Heart left ventricle (tissue), 16 donors: ENCODE measurements around the gene NAIF1. TPM values are rescaled to one million over a fixed set of nuclear protein-coding genes. Genes with fewer than 3 reads are reported as not detected.

Experiments
- ATAC-seq, 4 donors: fragments of 200-7000 bp; cut with Tn5 transposase; one replicate each; pipeline ENCODE4 v1.9.1; 2020 to 2022; ENCODE audit warnings: moderate library complexity in 4 of 4, mild to moderate bottlenecking in 3 of 4, moderate number of reproducible peaks in 1 of 4
- DNase-seq, 5 donors: peaks; one replicate each; pipeline ENCODE4 v3.0.0-alpha.2; 2020
- H3K27ac ChIP-seq, 12 donors: fragments of 200-600 bp; sonication (generic) in 4 of 12; one replicate each; pipeline versions ENCODE4 v1.5.0 to v1.8.0; 2016 to 2022; ENCODE audit warnings: mild to moderate bottlenecking in 2 of 12
- H3K27me3 ChIP-seq, 9 donors: fragments of 200-600 bp; sonication (generic) in 2 of 9; one replicate each; pipeline versions ENCODE4 v1.5.1 to v1.8.0; 2016 to 2022; ENCODE audit warnings: mild to moderate bottlenecking in 3 of 9
- H3K36me3 ChIP-seq, 9 donors: fragments of 200-600 bp; sonication (generic) in 2 of 9; one replicate each; pipeline versions ENCODE4 v1.5.0 to v1.8.0; 2018 to 2022; ENCODE audit warnings: mild to moderate bottlenecking in 2 of 9
- H3K4me1 ChIP-seq, 12 donors: fragments of 200-600 bp; sonication (generic) in 4 of 12; one replicate each; pipeline versions ENCODE4 v1.5.0 to v1.8.0; 2016 to 2022; ENCODE audit warnings: mild to moderate bottlenecking in 3 of 12
- H3K4me3 ChIP-seq, 12 donors: fragments of 200-600 bp; sonication (generic) in 4 of 12; one replicate each; pipeline versions ENCODE4 v1.5.0 to v1.8.0; 2017 to 2022; ENCODE audit warnings: mild to moderate bottlenecking in 9 of 12, moderate library complexity in 4 of 12
- H3K9me3 ChIP-seq, 12 donors: fragments of 200-600 bp; sonication (generic) in 4 of 12; one replicate each; pipeline versions ENCODE4 v1.5.0 to v1.8.0; 2016 to 2022; ENCODE audit warnings: mild to moderate bottlenecking in 1 of 12
- CTCF ChIP-seq, 12 donors: fragments of 200-600 bp; sonication (generic) in 4 of 12; IDR thresholded peaks; one replicate each; pipeline versions ENCODE4 v1.5.0 to v1.8.0; 2018 to 2022; ENCODE audit warnings: antibody characterized with exemption in 12 of 12, mild to moderate bottlenecking in 5 of 12
- POLR2A ChIP-seq, 2 donors: fragments of 450-650 bp; IDR thresholded peaks; one replicate each; pipeline ENCODE4 v1.6.1; 2017; ENCODE audit warnings: antibody characterized with exemption in 2 of 2, mild to moderate bottlenecking in 2 of 2, moderate library complexity in 2 of 2
- WGBS, 4 donors: extraction: QIAGEN DNeasy Blood & Tissue Kit in 2 of 4; methylation state at CpG; one replicate each; pipeline versions ENCODE4 v1.1.5 to v1.1.7; 2013 to 2018; 5-methylcytosine and 5-hydroxymethylcytosine counted together
- intact Hi-C, 10 donors: fragments of 100-400 bp; cut with DNase I; formaldehyde crosslinking; loops; one replicate each; pipeline versions ENCODE4 v1.11.1 to v1.14.2; 2022
- polyA plus RNA-seq, 2 donors: library from polyadenylated mRNA; stranded (reverse); fragments of 200-250 nt; gene quantifications; one replicate each; pipeline ENCODE4 v1.2.3, GENCODE V29; 2013
- total RNA-seq, 9 donors: library from RNA; depleted of rRNA in 2 of 9; stranded (reverse); fragments of >200 nt in 2 of 9; fragmentation: NEBNext Ultra II Directional in 3 of 9; extraction: Animal tissue kit (Norgen Biotek cat#: 25700) in 3 of 9; gene quantifications; one replicate each; pipeline versions ENCODE4 v1.1.0 to v1.2.4, GENCODE V29; 2016 to 2023
- donor health status: ischemic (EF 13 %, LVEDD 7.1; RV severe dilation, severe dysfunction).
- donor health status: healthy with polysubstance abuse.
- donor health status: DM: no; HTN: yes; CAD: no.
- donor health status: DM: no; HTN: no; CAD: no.
- donor health status: ischemic (EF 25% LVEDD 6.9; RV normal size, moderate dysfunction).
- donor health status: ischemic (EF 25% LVEDD 5.7; RV mildly dilated, moderate dysfunction).
- donor health status: healthy.
- donor health status: DM: yes; HTN: yes; CAD: no.
- donor health status: ischemic (EF 35%, LVEDD 5.7; RV mildly dilated, moderate dysfunction).
- donor health status: nonischemic (EF 11% LVEDD 7.7; RV severe dilation, severe dysfunction).
- donor health status: DM: yes; HTN: yes; CAD: no.
- donor health status: PGD.
- donor health status: ischemic (EF 29% LVEDD 5.4; RV normal size, mild dysfunction).
- donor health status: nonischemic (EF 23%, LVEDD 6.1; RV moderate dilation, normal function).

The NAIF1 gene
- total and polyA plus RNA-seq, 11 donors = 3.5 to 8.9 (median 6.5) TPM

- ATAC-seq (no peak), DNase-seq (peak in 4 of 5 donors; percentile 7 to 31 (median 19))
- intact Hi-C loops = no loop called here
- H3K4me1 ChIP-seq = peaks cover 0 to 17% (median 1%) of the 10 kb centered on the region in 12 donors
- peaks cover 4 to 66% (median 54%) of the 10 kb centered on the region in 9 donors for H3K36me3 ChIP-seq
- H3K4me3 ChIP-seq = no peak overlapping the region
- H3K27me3 ChIP-seq = no peaks in the 10 kb centered on the region
- TF ChIP-seq CTCF (IDR thresholded peaks at IDR 0.05) = no peak
- no peak for TF ChIP-seq POLR2A (IDR thresholded peaks at IDR 0.05)
- H3K27ac ChIP-seq = no peak overlapping the region
- no peaks in the 10 kb centered on the region for H3K9me3 ChIP-seq
- 81 to 88% (median 85%) methylated on average over 15 of the region's 15 CpGs for WGBS, 4 donors
These were observed 41.3 kb upstream of the NAIF1 start for GRCh38 chr9:128108269-128109049.

- intact Hi-C loops = no loop called here
- ATAC-seq (peak in 1 of 4 donors; percentile 5), DNase-seq (peak in 3 of 5 donors; percentile 23 to 24 (median 24))
- Histone ChIP-seq H3K36me3 (peaks cover 4 to 71% (median 59%) of the 10 kb centered on the region in 9 donors), H3K4me3 (no peak overlapping the region), H3K9me3 (no peaks in the 10 kb centered on the region), H3K27me3 (no peaks in the 10 kb centered on the region), H3K4me1 (peaks cover 0 to 18% (median 2%) of the 10 kb centered on the region in 12 donors), H3K27ac (no peak overlapping the region)
- WGBS, 4 donors = 85 to 90% (median 86%) methylated on average over 16 to 18 of the region's 18 CpGs
- TF ChIP-seq CTCF (IDR thresholded peaks at IDR 0.05) = no peak
- no peak for TF ChIP-seq POLR2A (IDR thresholded peaks at IDR 0.05)
These were observed 40.5 kb upstream of the NAIF1 start for GRCh38 chr9:128107468-128108268.

- Histone ChIP-seq H3K4me3 (no peak overlapping the region), H3K36me3 (peaks cover 4 to 78% (median 66%) of the 10 kb centered on the region in 9 donors), H3K4me1 (peaks cover 0 to 24% (median 6%) of the 10 kb centered on the region in 12 donors), H3K9me3 (no peaks in the 10 kb centered on the region), H3K27me3 (no peaks in the 10 kb centered on the region), H3K27ac (no peak overlapping the region)
- TF ChIP-seq CTCF (IDR thresholded peaks at IDR 0.05) = no peak
- TF ChIP-seq POLR2A (IDR thresholded peaks at IDR 0.05) = no peak
- WGBS, 4 donors = 90 to 96% (median 96%) methylated on average over 17 to 23 of the region's 23 CpGs
- ATAC-seq = peak in 2 of 4 donors; percentile 6 to 10
- intact Hi-C loops = no loop called here
- DNase-seq = peak in 3 of 5 donors; percentile 27 to 37 (median 27)
These were observed 39.9 kb upstream of the NAIF1 start for GRCh38 chr9:128106940-128107467.
